Ovary (tissue), 3 donors: Measurements from ENCODE around the gene PLEKHA6.

ENCODE experiments used
- EP300 ChIP-seq: sonication (generic); formaldehyde crosslinking; IDR thresholded peaks from one replicate; pipeline ENCODE4 v1.6.1; 2017; ENCODE audit warnings: antibody characterized with exemption
- TF ChIP-seq, protein P1 (sequence below), 3 donors: fragments of 450-650 bp in 2 of 3; fragments of 200-600 bp in 1 of 3; IDR thresholded peaks; one replicate each; pipeline versions ENCODE4 v1.5.1 to v1.8.0; 2016 to 2022; ENCODE audit warnings: antibody characterized with exemption in 3 of 3, mild to moderate bottlenecking in 1 of 3
- donor health status: DM: no; HTN: no; CAD: no.

DNA sequence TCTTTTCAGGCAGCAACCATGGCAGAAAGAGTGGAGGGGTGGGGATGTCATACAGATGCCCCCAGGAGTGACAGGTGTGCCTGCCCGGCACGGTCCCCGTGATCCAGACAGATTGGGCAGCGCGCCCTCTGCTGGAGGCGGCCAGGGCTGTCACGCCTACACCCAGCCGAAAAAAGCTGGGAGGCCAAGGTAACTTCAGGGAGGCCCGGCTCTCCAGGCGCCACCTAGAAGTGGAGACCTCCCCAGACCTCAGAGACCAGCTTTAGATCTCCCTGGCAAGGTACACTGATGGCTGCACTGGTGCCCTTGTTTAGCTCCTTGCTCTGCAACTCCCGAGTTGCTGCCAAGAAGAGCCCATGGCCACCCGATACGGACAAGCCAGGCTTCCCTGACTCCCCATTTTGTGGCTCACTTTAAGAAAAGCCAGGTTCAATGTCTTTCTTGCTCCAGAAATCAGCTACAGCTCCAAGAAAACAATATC lies 152.6 kb downstream of the PLEKHA6 start:
- TF ChIP-seq, protein P1, sequence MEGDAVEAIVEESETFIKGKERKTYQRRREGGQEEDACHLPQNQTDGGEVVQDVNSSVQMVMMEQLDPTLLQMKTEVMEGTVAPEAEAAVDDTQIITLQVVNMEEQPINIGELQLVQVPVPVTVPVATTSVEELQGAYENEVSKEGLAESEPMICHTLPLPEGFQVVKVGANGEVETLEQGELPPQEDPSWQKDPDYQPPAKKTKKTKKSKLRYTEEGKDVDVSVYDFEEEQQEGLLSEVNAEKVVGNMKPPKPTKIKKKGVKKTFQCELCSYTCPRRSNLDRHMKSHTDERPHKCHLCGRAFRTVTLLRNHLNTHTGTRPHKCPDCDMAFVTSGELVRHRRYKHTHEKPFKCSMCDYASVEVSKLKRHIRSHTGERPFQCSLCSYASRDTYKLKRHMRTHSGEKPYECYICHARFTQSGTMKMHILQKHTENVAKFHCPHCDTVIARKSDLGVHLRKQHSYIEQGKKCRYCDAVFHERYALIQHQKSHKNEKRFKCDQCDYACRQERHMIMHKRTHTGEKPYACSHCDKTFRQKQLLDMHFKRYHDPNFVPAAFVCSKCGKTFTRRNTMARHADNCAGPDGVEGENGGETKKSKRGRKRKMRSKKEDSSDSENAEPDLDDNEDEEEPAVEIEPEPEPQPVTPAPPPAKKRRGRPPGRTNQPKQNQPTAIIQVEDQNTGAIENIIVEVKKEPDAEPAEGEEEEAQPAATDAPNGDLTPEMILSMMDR (IDR thresholded peaks at IDR 0.05), result peak; percentile 66 to 75 (median 72)
- no peak for TF ChIP-seq EP300
